Mesodermal cell (in vitro differentiated cells): Measurements from ENCODE around the gene LARP6.
A peak's percentile ranks its signal among the peaks of the same experiment; 100 is the strongest.
"Not testable (repeated sequence)": the region's sequence is repeated elsewhere in the genome, so short reads cannot be mapped to it uniquely, and the experiment has no call there.

Source experiments
- H3K27ac ChIP-seq: 2 replicates; pipeline ENCODE4 v1.7.0; 2013; ENCODE audit warnings: mild to moderate bottlenecking, low read depth, low read length, moderate library complexity; ENCODE audit not compliant: severe bottlenecking
- H3K36me3 ChIP-seq: 2 replicates; pipeline ENCODE4 v1.7.1; 2013; ENCODE audit warnings: mild to moderate bottlenecking, low read length, moderate library complexity; ENCODE audit not compliant: control insufficient read depth, insufficient read depth
- H3K4me1 ChIP-seq: one replicate; pipeline ENCODE4 v1.7.1; 2013; ENCODE audit warnings: mild to moderate bottlenecking, low read length; ENCODE audit not compliant: insufficient read depth, control insufficient read depth, poor library complexity, severe bottlenecking
- H3K4me3 ChIP-seq: 2 replicates; pipeline ENCODE4 v1.7.0; 2013; ENCODE audit warnings: low read length, control low read depth, mild to moderate bottlenecking; ENCODE audit not compliant: insufficient read depth, poor library complexity, severe bottlenecking; ENCODE audit errors: extremely low read depth
- H3K9me3 ChIP-seq: 2 replicates; pipeline ENCODE4 v1.7.1; 2013; ENCODE audit warnings: mild to moderate bottlenecking, low read length, moderate library complexity; ENCODE audit not compliant: control insufficient read depth
- WGBS, 2 experiments: methylation state at CpG; one replicate each; pipeline ENCODE4 v1.1.5; 2013; ENCODE audit warnings: missing lambda C conversion rate in 2 of 2; ENCODE audit not compliant: insufficient coverage in 2 of 2; 5-methylcytosine and 5-hydroxymethylcytosine counted together

LARP6 gene

GRCh38 chr15:70875001-70875782, 21.2 kb upstream of the LARP6 start:
- no peaks in the 10 kb centered on the region for H3K9me3 ChIP-seq
- no peak overlapping the region for H3K27ac ChIP-seq
- no peaks in the 10 kb centered on the region for H3K36me3 ChIP-seq
- peaks cover 4% of the 10 kb centered on the region for H3K4me1 ChIP-seq
- WGBS, 2 experiments: 78% methylated on average over 3 of the region's 7 CpGs; no CpG with 5 or more reads in 1 of the 2 experiments
- no peak overlapping the region for H3K4me3 ChIP-seq

- H3K4me1 ChIP-seq: peaks cover 14% of the 10 kb centered on the region
- no peak overlapping the region for H3K27ac ChIP-seq
- H3K36me3 ChIP-seq: no peaks in the 10 kb centered on the region
- no peaks in the 10 kb centered on the region for H3K9me3 ChIP-seq
- WGBS, 2 experiments: 71% methylated on average over 1 of the region's 2 CpGs; no CpG with 5 or more reads in 1 of the 2 experiments
- no peak overlapping the region for H3K4me3 ChIP-seq
Measured at GRCh38 chr15:70873232-70874054, 19.5 kb upstream of the LARP6 start.

GRCh38 chr15:70871490-70871889, 17.5 kb upstream of the LARP6 start:
- not testable (repeated sequence) for H3K27ac ChIP-seq, H3K36me3 ChIP-seq, H3K9me3 ChIP-seq, H3K4me3 ChIP-seq
- 95 to 97% methylated on average over 27 to 30 of the region's 34 CpGs for WGBS, 2 experiments
- H3K4me1 ChIP-seq: peaks cover 14% of the 10 kb centered on the region

GRCh38 chr15:70870051-70870450, 16.1 kb upstream of the LARP6 start:
- Histone ChIP-seq H3K4me3 (no peak overlapping the region), H3K36me3 (no peaks in the 10 kb centered on the region), H3K27ac (no peak overlapping the region), H3K4me1 (peaks cover 14% of the 10 kb centered on the region), H3K9me3 (no peaks in the 10 kb centered on the region)

- Histone ChIP-seq H3K9me3 (no peaks in the 10 kb centered on the region), H3K36me3 (no peaks in the 10 kb centered on the region), H3K27ac (peak overlapping the region; percentile 0), H3K4me1 (peaks cover 15% of the 10 kb centered on the region), H3K4me3 (no peak overlapping the region)
- WGBS, 2 experiments: no CpG with 5 or more reads among the region's 3 CpGs
Measured at GRCh38 chr15:70869346-70869745, 15.4 kb upstream of the LARP6 start.

GRCh38 chr15:70867911-70868467, 14.0 kb upstream of the LARP6 start:
- Histone ChIP-seq H3K9me3 (no peaks in the 10 kb centered on the region), H3K36me3 (no peaks in the 10 kb centered on the region), H3K27ac (no peak overlapping the region), H3K4me3 (no peak overlapping the region), H3K4me1 (peaks cover 23% of the 10 kb centered on the region)
- WGBS, 2 experiments: 90% methylated on average over 4 of the region's 6 CpGs; no CpG with 5 or more reads in 1 of the 2 experiments

- peaks cover 23% of the 10 kb centered on the region for H3K4me1 ChIP-seq
- no peak overlapping the region for H3K4me3 ChIP-seq
- H3K9me3 ChIP-seq: no peaks in the 10 kb centered on the region
- no peak overlapping the region for H3K27ac ChIP-seq
- WGBS, 2 experiments: 80 to 95% methylated on average over 2 to 4 of the region's 5 CpGs
- no peaks in the 10 kb centered on the region for H3K36me3 ChIP-seq
Measured at GRCh38 chr15:70866982-70867641, 13.2 kb upstream of the LARP6 start.

GRCh38 chr15:70863450-70864218, 9.7 kb upstream of the LARP6 start:
- Histone ChIP-seq H3K4me3 (no peak overlapping the region), H3K9me3 (no peaks in the 10 kb centered on the region), H3K4me1 (peaks cover 9% of the 10 kb centered on the region), H3K27ac (peak overlapping the region; percentile 69), H3K36me3 (no peaks in the 10 kb centered on the region)
- WGBS, 2 experiments: 72 to 80% methylated on average over 1 to 4 of the region's 4 CpGs

GRCh38 chr15:70859998-70860397, 6.0 kb upstream of the LARP6 start:
- WGBS, 2 experiments: 92 to 94% methylated on average over 10 to 11 of the region's 11 CpGs
- Histone ChIP-seq H3K27ac (no peak overlapping the region), H3K4me1 (peaks cover 21% of the 10 kb centered on the region), H3K36me3 (no peaks in the 10 kb centered on the region), H3K4me3 (no peak overlapping the region), H3K9me3 (no peaks in the 10 kb centered on the region)

- H3K36me3 ChIP-seq: no peaks in the 10 kb centered on the region
- 94% methylated on average over 14 of the region's 14 CpGs for WGBS, 2 experiments
- peaks cover 23% of the 10 kb centered on the region for H3K4me1 ChIP-seq
- no peak overlapping the region for H3K4me3 ChIP-seq
- H3K27ac ChIP-seq: no peak overlapping the region
- no peaks in the 10 kb centered on the region for H3K9me3 ChIP-seq
Measured at GRCh38 chr15:70859322-70859908, 5.5 kb upstream of the LARP6 start.
